ENCODE measurements around the gene LZTS3. TPM values are rescaled to one million over a fixed set of nuclear protein-coding genes. Genes with fewer than 3 reads are reported as not detected.

Gene LZTS3
- total and polyA plus RNA-seq, 2 of the 13 experiments (the other 11 are each of a cell fraction or from before 2014, with no cell fraction given) = 10.1 to 31.3 TPM

DNA sequence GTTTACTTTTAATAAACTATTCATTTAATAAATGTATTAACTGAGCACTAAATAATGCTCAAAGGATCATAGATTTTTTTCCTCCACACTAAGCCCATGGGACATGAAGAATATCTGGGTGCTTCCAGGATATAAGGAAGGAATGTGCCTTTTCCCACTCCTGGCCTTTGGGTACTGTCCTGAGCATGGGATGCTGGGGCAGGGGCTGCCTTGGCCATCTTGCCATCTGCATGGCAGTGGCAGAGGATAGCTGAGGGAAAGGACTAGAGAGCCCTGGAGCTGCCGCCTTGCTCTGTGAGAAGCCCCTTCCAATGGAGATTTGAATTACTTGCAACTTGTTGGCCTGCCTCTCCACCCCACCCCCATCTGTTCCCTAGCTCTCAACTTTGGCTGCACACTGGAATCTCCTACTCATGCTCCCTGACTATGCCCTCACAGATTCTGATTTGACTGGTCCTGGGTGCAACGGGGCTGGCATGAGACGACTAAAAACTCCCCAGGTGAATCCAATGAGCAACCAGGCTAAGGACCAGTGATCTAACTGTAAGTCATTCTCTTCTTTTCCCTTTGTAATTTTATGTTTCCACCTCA, 15.6 kb upstream of the LZTS3 start:
- Histone ChIP-seq H3K27ac (ENCODE audit: extremely low read length, insufficient read depth, low read length) (no peak overlapping the region), H3K79me2 (ENCODE audit: insufficient read depth, low read length) (no peaks in the 10 kb centered on the region), H3K9me3 (ENCODE audit: low read length) (no peaks in the 10 kb centered on the region), H3K4me1 (ENCODE audit: insufficient read depth, low read length) (no peaks in the 10 kb centered on the region), H3K4me3 (replicated peaks in 1 of 3; ENCODE audit: insufficient read depth in 1 of 3, low read depth in 2 of 3, low read length in 3 of 3) (no peak overlapping the region), H3K27me3 (ENCODE audit: control insufficient read depth in 1 of 2, insufficient read depth in 2 of 2, low read length in 2 of 2) (no peaks in the 10 kb centered on the region), H3K4me2 (ENCODE audit: low read depth, low read length) (no peak overlapping the region), H4K20me1 (ENCODE audit: insufficient read depth, low read length) (no peaks in the 10 kb centered on the region), H2AFZ (ENCODE audit: low read length) (no peak overlapping the region), H3K36me3 (replicated peaks in 1 of 2; ENCODE audit: control insufficient read depth in 1 of 2, insufficient read depth in 2 of 2, low read length in 2 of 2) (peaks cover 32 to 49% of the 10 kb centered on the region in 2 experiments), H3K9ac (ENCODE audit: insufficient read depth, low read depth, low read length) (no peak overlapping the region)
- no peak for DNase-seq (ENCODE audit: low spot score)
- no peak for FAIRE-seq
- no peak for ATAC-seq
- TSS peak; percentile 32 for BruUV-seq (replicated peaks)
- WGBS (ENCODE audit: low lambda C conversion rate) = 94% methylated on average over 3 of the region's 3 CpGs
- in situ Hi-C loops (cut with HindIII; ENCODE audit: extremely low pct_ligation_motif_present, low pct_unique_long_range_greater_than_20kb) (no loop called here), intact Hi-C loops (cut with micrococcal nuclease; ENCODE audit: unreplicated experiment) (no loop called here)
- CTCF ChIA-PET (ENCODE audit: low intra/inter-chr PET ratio, low total read pairs) = no interaction called here
- POLR2A ChIA-PET = interaction anchor here (0.6 to 2.3 kb wide), 2 partner anchors 14 to 128 kb away, joined by 3 to 7 read pairs; no protein-coding TSS in a partner anchor
- TF ChIP-seq ZNF792 (CRISPR knock-in tag; IDR thresholded peaks at IDR 0.05) = no peak
- TF ChIP-seq, protein P1, sequence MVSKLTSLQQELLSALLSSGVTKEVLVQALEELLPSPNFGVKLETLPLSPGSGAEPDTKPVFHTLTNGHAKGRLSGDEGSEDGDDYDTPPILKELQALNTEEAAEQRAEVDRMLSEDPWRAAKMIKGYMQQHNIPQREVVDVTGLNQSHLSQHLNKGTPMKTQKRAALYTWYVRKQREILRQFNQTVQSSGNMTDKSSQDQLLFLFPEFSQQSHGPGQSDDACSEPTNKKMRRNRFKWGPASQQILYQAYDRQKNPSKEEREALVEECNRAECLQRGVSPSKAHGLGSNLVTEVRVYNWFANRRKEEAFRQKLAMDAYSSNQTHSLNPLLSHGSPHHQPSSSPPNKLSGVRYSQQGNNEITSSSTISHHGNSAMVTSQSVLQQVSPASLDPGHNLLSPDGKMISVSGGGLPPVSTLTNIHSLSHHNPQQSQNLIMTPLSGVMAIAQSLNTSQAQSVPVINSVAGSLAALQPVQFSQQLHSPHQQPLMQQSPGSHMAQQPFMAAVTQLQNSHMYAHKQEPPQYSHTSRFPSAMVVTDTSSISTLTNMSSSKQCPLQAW (CRISPR knock-in tag; IDR thresholded peaks at IDR 0.05) = no peak
- no peak for TF ChIP-seq RCOR2 (CRISPR knock-in tag; IDR thresholded peaks at IDR 0.05)
- no peak for TF ChIP-seq NR2C2 (CRISPR knock-in tag; IDR thresholded peaks at IDR 0.05; ENCODE audit: borderline replicate concordance)
- TF ChIP-seq RBFOX2 (IDR thresholded peaks at IDR 0.05; ENCODE audit: low read depth, low read length) = peak; percentile 62
- TF ChIP-seq AGO2 (optimal IDR thresholded peaks at IDR 0.05; ENCODE audit: low read depth, low read length) = peak; percentile 72
- TF ChIP-seq, protein P2, sequence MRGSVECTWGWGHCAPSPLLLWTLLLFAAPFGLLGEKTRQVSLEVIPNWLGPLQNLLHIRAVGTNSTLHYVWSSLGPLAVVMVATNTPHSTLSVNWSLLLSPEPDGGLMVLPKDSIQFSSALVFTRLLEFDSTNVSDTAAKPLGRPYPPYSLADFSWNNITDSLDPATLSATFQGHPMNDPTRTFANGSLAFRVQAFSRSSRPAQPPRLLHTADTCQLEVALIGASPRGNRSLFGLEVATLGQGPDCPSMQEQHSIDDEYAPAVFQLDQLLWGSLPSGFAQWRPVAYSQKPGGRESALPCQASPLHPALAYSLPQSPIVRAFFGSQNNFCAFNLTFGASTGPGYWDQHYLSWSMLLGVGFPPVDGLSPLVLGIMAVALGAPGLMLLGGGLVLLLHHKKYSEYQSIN (CRISPR knock-in tag; IDR thresholded peaks at IDR 0.05; ENCODE audit: borderline replicate concordance) = no peak
- TF ChIP-seq, protein P3, sequence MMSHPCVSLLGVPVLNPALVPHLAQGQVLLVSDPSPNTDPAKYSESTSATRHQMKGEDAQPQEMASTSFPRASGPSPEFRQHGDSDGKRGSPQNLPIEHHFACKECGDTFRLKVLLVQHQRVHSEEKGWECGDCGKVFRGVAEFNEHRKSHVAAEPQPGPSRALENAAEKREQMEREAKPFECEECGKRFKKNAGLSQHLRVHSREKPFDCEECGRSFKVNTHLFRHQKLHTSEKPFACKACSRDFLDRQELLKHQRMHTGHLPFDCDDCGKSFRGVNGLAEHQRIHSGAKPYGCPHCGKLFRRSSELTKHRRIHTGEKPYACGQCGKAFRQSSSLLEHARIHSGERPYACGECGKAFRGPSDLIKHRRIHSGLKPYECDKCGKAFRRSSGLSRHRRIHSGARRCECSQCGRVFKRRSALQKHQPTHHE (CRISPR knock-in tag; IDR thresholded peaks at IDR 0.05; ENCODE audit: borderline replicate concordance) = no peak
- TF ChIP-seq ATM (IDR thresholded peaks at IDR 0.05; ENCODE audit: borderline replicate concordance) = no peak
- TF ChIP-seq, protein P4, sequence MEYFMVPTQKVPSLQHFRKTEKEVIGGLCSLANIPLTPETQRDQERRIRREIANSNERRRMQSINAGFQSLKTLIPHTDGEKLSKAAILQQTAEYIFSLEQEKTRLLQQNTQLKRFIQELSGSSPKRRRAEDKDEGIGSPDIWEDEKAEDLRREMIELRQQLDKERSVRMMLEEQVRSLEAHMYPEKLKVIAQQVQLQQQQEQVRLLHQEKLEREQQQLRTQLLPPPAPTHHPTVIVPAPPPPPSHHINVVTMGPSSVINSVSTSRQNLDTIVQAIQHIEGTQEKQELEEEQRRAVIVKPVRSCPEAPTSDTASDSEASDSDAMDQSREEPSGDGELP (IDR thresholded peaks at IDR 0.05; ENCODE audit: borderline replicate concordance, low read depth) = no peak
- TF ChIP-seq SIN3A (IDR thresholded peaks at IDR 0.05; ENCODE audit: borderline replicate concordance, low read depth, low read length) = no peak
- TF ChIP-seq, protein P5, sequence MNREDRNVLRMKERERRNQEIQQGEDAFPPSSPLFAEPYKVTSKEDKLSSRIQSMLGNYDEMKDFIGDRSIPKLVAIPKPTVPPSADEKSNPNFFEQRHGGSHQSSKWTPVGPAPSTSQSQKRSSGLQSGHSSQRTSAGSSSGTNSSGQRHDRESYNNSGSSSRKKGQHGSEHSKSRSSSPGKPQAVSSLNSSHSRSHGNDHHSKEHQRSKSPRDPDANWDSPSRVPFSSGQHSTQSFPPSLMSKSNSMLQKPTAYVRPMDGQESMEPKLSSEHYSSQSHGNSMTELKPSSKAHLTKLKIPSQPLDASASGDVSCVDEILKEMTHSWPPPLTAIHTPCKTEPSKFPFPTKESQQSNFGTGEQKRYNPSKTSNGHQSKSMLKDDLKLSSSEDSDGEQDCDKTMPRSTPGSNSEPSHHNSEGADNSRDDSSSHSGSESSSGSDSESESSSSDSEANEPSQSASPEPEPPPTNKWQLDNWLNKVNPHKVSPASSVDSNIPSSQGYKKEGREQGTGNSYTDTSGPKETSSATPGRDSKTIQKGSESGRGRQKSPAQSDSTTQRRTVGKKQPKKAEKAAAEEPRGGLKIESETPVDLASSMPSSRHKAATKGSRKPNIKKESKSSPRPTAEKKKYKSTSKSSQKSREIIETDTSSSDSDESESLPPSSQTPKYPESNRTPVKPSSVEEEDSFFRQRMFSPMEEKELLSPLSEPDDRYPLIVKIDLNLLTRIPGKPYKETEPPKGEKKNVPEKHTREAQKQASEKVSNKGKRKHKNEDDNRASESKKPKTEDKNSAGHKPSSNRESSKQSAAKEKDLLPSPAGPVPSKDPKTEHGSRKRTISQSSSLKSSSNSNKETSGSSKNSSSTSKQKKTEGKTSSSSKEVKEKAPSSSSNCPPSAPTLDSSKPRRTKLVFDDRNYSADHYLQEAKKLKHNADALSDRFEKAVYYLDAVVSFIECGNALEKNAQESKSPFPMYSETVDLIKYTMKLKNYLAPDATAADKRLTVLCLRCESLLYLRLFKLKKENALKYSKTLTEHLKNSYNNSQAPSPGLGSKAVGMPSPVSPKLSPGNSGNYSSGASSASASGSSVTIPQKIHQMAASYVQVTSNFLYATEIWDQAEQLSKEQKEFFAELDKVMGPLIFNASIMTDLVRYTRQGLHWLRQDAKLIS (CRISPR knock-in tag; IDR thresholded peaks at IDR 0.05) = no peak
- TF ChIP-seq, protein P6, sequence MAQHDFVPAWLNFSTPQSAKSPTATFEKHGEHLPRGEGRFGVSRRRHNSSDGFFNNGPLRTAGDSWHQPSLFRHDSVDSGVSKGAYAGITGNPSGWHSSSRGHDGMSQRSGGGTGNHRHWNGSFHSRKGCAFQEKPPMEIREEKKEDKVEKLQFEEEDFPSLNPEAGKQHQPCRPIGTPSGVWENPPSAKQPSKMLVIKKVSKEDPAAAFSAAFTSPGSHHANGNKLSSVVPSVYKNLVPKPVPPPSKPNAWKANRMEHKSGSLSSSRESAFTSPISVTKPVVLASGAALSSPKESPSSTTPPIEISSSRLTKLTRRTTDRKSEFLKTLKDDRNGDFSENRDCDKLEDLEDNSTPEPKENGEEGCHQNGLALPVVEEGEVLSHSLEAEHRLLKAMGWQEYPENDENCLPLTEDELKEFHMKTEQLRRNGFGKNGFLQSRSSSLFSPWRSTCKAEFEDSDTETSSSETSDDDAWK (CRISPR knock-in tag; IDR thresholded peaks at IDR 0.05) = no peak
